Motor neuron (in vitro differentiated cells): ENCODE data around the gene ZNF280A. TPM values are rescaled to one million over a fixed set of nuclear protein-coding genes. Genes with fewer than 3 reads are reported as not detected.
A peak's percentile ranks its signal among the peaks of the same experiment; 100 is the strongest.
"Not testable (repeated sequence)": the region's sequence is repeated elsewhere in the genome, so short reads cannot be mapped to it uniquely, and the experiment has no call there.

Experiments used
- ATAC-seq, 8 experiments: fragments of 200-7000 bp; cut with Tn5 transposase; replicated peaks in 6 of 8; 2 replicates each; pipeline ENCODE4 v1.8.0; 2021; ENCODE audit warnings: mild to moderate bottlenecking in 8 of 8, moderate library complexity in 8 of 8
- H3K27ac ChIP-seq, 2 donors: fragments of 250-450 bp; sonication (Bioruptor Pico); 2 replicates each; pipeline ENCODE4 v1.9.0; 2021; ENCODE audit warnings: antibody characterized with exemption in 2 of 2, mild to moderate bottlenecking in 2 of 2, moderate library complexity in 1 of 2
- H3K4me1 ChIP-seq, 2 donors: fragments of 250-450 bp; sonication (Bioruptor Pico); replicated peaks in 1 of 2; 2 replicates each; pipeline ENCODE4 v1.6.1; 2021; ENCODE audit warnings: antibody characterized with exemption in 2 of 2, mild to moderate bottlenecking in 2 of 2, moderate library complexity in 1 of 2
- H3K4me3 ChIP-seq, 5 donors: fragments of 250-450 bp; sonication (Bioruptor Pico); 2 replicates each; pipeline ENCODE4 v1.9.0; 2021; ENCODE audit warnings: antibody characterized with exemption in 5 of 5, mild to moderate bottlenecking in 5 of 5, moderate library complexity in 4 of 5
- WGBS, 10 experiments: fragments of 450-650 bp; shearing (Covaris generic); methylation state at CpG; one replicate each; pipeline ENCODE4 v1.0.0; 2022; 5-methylcytosine and 5-hydroxymethylcytosine counted together
- in situ Hi-C, 9 experiments: fragments of 400-800 bp; cut with MboI; loops; one replicate each; pipeline ENCODE4 v1.15.0; 2021; ENCODE audit warnings: low sequenced_read_pairs in 9 of 9, low pct_unique_long_range_greater_than_20kb in 2 of 9; ENCODE audit not compliant: unreplicated experiment in 9 of 9
- total RNA-seq, 8 experiments: library from RNA; unstranded; fragments of 300-600 nt; gene quantifications; 2 replicates each; pipeline versions ENCODE4 v1.2.3 to v1.2.4, GENCODE V29; 2022

Gene ZNF280A
- total RNA-seq, 8 experiments from 2014 or later: 0.15 to 0.27 (median 0.17) TPM; not detected in 5

DNA sequence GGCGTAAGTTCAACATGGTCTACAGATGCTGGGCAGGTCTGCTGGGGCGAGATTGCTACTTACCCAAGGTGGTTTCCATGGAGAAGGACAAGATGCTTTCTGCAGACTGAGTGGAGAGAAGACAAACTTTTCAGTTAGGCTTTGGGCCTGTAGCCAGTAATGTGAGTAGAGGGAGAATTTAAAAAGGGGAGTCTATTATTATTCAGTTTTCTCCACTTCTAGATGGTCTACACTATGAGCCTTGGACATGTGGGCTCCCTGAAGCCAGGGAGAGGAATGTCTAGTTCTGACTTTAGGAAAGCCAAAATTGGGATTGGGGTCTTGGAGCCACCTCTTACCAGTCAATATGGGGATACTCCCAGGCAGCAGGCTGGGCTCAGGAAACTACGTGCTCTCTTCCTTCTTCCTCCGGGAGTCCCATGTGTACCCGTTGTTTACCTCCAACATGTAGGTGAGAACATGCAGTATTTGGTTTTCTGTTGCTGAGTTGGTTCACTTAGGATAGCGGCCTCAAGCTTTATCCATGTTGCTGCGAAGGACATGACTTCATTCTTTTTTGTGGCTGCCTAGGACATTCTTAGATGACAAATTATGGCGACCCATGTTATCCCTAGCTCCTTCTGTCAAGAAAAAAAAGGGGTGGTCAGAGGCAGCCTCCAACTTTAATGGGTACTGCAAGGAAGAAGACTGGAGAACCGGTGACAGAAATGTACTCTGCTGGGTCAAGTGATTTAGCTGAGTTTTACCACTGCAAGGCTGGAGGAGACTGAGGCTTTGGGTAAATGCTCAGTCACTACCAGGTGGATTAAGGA lies 14.7 kb upstream of the ZNF280A start:
- 23 to 82% (median 74%) methylated on average over 3 to 7 of the region's 9 CpGs; no CpG with 5 or more reads in 1 of the 10 experiments for WGBS, 10 experiments
- in situ Hi-C loops: no loop called here
- no peak for ATAC-seq

DNA sequence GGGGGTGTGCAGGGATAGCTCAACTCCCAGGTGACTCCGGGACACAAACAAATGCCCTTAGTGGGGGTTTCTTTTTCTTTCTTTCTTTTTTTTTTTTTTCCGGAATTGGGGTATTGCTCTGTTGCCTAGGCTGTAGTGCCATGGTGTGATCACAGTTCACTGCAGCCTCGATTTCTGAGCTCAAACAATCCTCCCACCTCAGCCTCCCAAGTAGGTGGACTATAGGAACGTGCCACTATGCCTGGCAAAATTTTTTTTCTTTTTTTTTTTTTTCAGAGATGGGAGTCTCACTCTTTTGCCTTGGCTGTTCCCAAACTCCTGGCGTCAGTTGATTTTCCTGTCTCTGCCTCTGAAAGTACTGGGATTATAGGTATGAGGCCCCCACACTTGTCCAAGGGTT lies 13.8 kb upstream of the ZNF280A start:
- in situ Hi-C loops: no loop called here
- no peak overlapping the region for H3K27ac ChIP-seq
- WGBS, 10 experiments: 18 to 90% (median 54%) methylated on average over 1 to 5 of the region's 5 CpGs

More for the DNA sequence above, 14.7 kb upstream of the ZNF280A start:
- Histone ChIP-seq H3K4me3 (no peak overlapping the region), H3K27ac (no peak overlapping the region), H3K4me1 (no peaks in the 10 kb centered on the region)

DNA sequence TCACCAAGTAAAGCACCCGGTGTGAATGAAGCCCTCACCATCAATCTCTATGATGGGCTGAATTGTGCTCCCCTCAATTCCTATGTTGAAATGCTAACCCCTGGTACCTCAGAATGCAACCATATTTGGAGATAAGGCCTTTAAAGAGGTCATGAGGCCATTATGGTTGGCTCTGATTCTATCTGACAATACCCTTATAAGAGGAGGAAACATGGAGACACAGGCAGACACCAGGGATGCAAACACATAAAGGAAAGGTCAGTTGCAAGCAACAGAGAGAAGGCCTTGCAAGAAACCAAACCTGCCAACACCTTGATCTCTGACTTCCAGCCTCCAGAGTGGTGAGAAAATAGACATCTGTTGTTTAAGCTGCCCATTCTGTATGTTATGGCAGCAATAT lies 13.3 kb upstream of the ZNF280A start:
- WGBS, 10 experiments: 67 to 80% methylated on average over 1 of the region's 1 CpG; no CpG with 5 or more reads in 8 of the 10 experiments
- Histone ChIP-seq H3K27ac (no peak overlapping the region), H3K4me3 (no peak overlapping the region), H3K4me1 (no peaks in the 10 kb centered on the region)
- ATAC-seq: no peak
- in situ Hi-C loops: no loop called here

More for the DNA sequence above, 13.8 kb upstream of the ZNF280A start:
- ATAC-seq: no peak
- no peak overlapping the region for H3K4me3 ChIP-seq
- H3K4me1 ChIP-seq: no peaks in the 10 kb centered on the region

DNA sequence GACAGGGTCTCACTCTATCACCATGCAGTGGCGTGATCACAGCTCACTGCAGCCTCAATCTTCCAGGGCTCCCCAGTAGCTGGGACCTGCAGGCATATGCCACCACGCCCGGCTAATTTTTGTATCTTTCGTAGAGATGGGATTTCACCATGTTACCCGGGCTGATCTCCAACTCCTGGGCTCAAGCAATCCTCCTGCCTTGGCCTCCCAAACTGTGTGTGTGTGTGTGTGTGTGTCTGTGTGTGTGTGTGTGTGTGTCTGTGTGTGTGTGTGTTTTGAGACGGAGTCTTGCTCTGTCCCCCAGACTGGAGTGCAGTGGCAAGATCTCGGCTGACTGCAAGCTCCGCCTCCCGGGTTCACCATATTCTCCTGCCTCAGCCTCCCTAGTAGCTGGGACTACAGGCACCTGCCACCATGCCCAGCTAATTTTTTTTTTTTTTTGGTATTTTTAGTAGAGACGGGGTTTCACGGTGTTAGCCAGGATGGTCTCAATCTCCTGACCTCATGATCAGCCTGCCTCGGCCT lies 12.5 kb upstream of the ZNF280A start:
- WGBS, 10 experiments: 38 to 100% (median 60%) methylated on average over 1 to 8 of the region's 12 CpGs; no CpG with 5 or more reads in 3 of the 10 experiments
- ATAC-seq, H3K4me3 ChIP-seq, in situ Hi-C loops, H3K4me1 ChIP-seq: not testable (repeated sequence)
- H3K27ac ChIP-seq: peak overlapping the region in 1 of 2 donors; percentile 41

DNA sequence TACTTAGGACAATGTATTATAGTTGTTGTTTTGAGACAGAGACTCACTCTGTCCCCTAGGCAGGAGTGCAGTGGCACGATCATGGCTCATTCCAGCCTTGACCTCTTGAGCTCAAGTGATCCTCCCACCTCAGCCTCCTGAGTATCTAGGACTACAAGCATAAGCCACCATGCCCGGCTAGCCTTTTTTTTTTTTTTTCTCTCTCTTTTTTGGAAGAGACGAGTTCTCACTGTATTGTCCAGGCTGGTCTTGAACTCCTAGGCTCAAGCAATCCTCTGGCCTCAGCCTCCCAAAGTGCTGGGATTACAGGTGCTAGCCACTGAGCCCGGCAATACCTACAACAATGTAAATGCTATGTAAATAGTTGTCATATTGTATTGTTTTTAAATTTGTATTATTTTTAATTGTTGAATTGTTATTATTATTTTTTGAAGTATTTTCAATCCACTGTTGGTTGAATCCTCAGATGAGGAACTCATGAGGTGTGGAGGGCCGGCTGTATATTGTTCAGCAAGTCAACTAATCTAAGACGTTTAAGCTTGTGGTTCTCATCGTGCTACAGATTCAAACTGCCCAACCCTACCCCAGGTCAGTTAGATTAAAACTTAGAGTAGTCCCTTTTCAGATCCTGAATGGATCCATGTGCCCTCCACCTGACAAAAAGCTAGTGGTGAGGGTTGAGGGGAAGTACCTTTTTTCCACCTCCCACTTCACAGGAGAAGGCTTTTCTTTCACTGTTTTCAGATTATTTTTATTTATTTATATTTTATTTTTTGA lies 11.9 kb upstream of the ZNF280A start:
- no peak for ATAC-seq
- WGBS, 10 experiments: 16 to 100% (median 60%) methylated on average over 1 to 7 of the region's 7 CpGs
- H3K4me3 ChIP-seq: no peak overlapping the region
- H3K27ac ChIP-seq: peak overlapping the region in 1 of 2 donors; percentile 41
- in situ Hi-C loops: no loop called here
- no peaks in the 10 kb centered on the region for H3K4me1 ChIP-seq

GRCh38 chr22:22528780-22529179 lies 8.7 kb upstream of the ZNF280A start:
- Histone ChIP-seq H3K4me3 (no peak overlapping the region), H3K4me1 (no peaks in the 10 kb centered on the region), H3K27ac (no peak overlapping the region)
- 20 to 100% (median 90%) methylated on average over 1 to 2 of the region's 2 CpGs; no CpG with 5 or more reads in 6 of the 10 experiments for WGBS, 10 experiments
- in situ Hi-C loops: no loop called here
- ATAC-seq: no peak

DNA sequence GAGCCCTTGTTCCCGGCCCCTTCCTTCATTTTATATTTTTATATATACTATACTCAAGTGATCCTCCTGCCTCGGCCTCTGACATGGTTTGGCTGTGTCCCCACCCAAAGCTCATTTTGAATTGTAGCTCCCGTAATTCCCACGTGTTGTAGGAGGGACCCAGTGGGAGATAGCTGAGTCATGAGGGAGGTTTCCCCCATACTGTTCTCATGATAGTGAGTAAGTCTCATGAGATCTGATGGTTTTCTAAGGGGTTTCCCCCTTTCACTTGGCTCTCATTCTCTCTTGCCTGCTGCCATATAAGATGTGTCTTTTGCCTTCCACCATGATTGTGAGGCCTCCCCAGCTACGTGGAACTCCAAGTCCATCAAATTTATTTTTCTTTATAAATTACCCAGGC lies 7.2 kb upstream of the ZNF280A start:
- no peak for ATAC-seq
- Histone ChIP-seq H3K4me1 (no peaks in the 10 kb centered on the region), H3K27ac (peak overlapping the region in 1 of 2 donors; percentile 39), H3K4me3 (no peak overlapping the region)
- WGBS, 10 experiments: 0 to 76% (median 17%) methylated on average over 1 to 4 of the region's 5 CpGs; no CpG with 5 or more reads in 5 of the 10 experiments
- in situ Hi-C loops: no loop called here

DNA sequence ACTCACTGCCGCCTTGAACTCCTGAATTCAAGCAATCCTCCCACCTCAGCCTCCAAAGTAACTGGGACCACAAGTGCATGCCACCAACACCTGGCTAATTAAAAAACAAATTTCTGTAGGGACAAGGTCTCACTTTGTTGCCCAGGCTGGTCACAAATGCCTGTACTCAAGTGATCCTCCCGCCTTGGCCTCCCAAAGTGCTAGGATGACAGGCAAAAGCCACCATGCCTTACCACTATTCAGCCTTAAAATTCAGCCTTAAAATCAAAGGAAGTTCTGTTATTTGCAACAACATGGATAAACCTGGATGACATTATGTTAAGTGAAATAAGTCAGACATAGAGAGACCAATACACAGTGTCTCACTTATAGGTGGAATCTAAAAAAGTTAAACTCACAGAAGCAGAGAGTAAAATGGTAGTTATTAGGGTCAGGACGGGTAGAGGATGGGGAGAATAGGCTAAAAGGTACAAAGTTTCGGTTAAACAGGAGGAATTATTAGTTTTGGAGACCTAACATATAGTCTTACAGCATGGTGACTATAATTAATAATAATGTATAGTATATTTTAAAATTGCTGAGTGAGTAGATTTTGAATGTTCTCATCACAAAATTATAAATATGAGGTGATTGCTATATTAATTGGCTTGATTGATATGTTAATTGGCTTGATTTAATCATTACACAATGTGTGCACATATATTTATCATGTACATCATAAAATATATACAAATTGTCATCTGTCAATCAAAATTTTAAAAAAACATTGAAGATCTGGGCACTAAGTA lies 6.2 kb upstream of the ZNF280A start:
- Histone ChIP-seq H3K27ac (no peak overlapping the region), H3K4me1 (no peaks in the 10 kb centered on the region), H3K4me3 (no peak overlapping the region)
- WGBS, 10 experiments: 3 to 80% (median 31%) methylated on average over 1 to 4 of the region's 4 CpGs
- ATAC-seq: no peak
- in situ Hi-C loops: no loop called here

DNA sequence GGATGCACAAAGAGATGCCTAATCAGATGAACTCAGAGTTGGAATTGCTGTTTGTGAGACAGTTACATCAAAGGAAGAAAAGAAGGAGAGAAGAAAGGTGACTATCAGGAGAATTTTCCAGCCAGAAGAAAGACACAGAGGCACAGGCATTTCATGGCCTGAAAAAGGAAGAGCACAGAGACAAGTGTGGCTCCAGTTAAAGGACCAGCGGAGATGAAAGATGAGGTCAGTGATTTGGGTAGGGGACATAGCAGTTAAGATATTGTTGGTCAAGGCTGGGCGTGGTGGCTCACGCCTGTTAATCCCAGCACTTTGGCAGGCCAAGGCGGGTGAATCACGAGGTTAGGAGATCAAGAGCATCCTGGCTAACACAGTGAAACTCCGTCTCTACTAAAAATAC lies 3.4 kb upstream of the ZNF280A start:
- ATAC-seq: no peak
- no peaks in the 10 kb centered on the region for H3K4me1 ChIP-seq
- 0 to 100% (median 74%) methylated on average over 1 to 4 of the region's 6 CpGs; no CpG with 5 or more reads in 4 of the 10 experiments for WGBS, 10 experiments

GRCh38 chr22:22521631-22522030 lies 1.6 kb upstream of the ZNF280A start:
- Histone ChIP-seq H3K4me1 (no peaks in the 10 kb centered on the region), H3K4me3 (no peak overlapping the region), H3K27ac (peak overlapping the region; percentile 1 to 33)
- in situ Hi-C loops: no loop called here
- 42 to 86% (median 77%) methylated on average over 5 to 8 of the region's 8 CpGs; no CpG with 5 or more reads in 1 of the 10 experiments for WGBS, 10 experiments
- no peak for ATAC-seq

More for the DNA sequence above, 3.4 kb upstream of the ZNF280A start:
- in situ Hi-C loops: no loop called here
- Histone ChIP-seq H3K4me3 (no peak overlapping the region), H3K27ac (no peak overlapping the region)

- ATAC-seq: no peak
- in situ Hi-C loops: no loop called here
- Histone ChIP-seq H3K4me1 (no peaks in the 10 kb centered on the region), H3K27ac (peak overlapping the region; percentile 48 to 57), H3K4me3 (no peak overlapping the region)
- WGBS, 10 experiments: 0 to 79% (median 60%) methylated on average over 1 to 9 of the region's 12 CpGs; no CpG with 5 or more reads in 1 of the 10 experiments
Measured at GRCh38 chr22:22520667-22521602, 865 bp upstream of the ZNF280A start.

- H3K4me1 ChIP-seq: no peaks in the 10 kb centered on the region
- no peak overlapping the region for H3K4me3 ChIP-seq
- in situ Hi-C loops: no loop called here
- no peak for ATAC-seq
- H3K27ac ChIP-seq: peak overlapping the region in 1 of 2 donors; percentile 57
- 0 to 89% (median 56%) methylated on average over 1 to 5 of the region's 5 CpGs; no CpG with 5 or more reads in 2 of the 10 experiments for WGBS, 10 experiments
Measured at GRCh38 chr22:22519591-22519990, 479 bp downstream of the ZNF280A start.
